Chondrocyte (in vitro differentiated cells): ENCODE results near the gene NLRP1. TPM values are rescaled to one million over a fixed set of nuclear protein-coding genes. Genes with fewer than 3 reads are reported as not detected.

Experiments used
- DNase-seq: peaks from one replicate; pipeline ENCODE4 v3.0.0; 2021; ENCODE audit warnings: mixed read lengths, low spot score
- H3K27ac Mint-ChIP-seq: one replicate; pipeline ENCODE4 v1.8.0; 2021; ENCODE audit warnings: mild to moderate bottlenecking, moderate library complexity, mixed read lengths; ENCODE audit not compliant: unreplicated experiment
- H3K27me3 Mint-ChIP-seq: 2 replicates; pipeline ENCODE4 v1.8.0; 2021; ENCODE audit warnings: low read depth, mixed read lengths
- H3K36me3 Mint-ChIP-seq: 2 replicates; pipeline ENCODE4 v1.8.0; 2021; ENCODE audit warnings: low read depth, mixed read lengths
- H3K4me1 Mint-ChIP-seq: 2 replicates; pipeline ENCODE4 v1.8.0; 2021; ENCODE audit warnings: low read depth, mild to moderate bottlenecking, mixed read lengths
- H3K4me3 Mint-ChIP-seq: one replicate; pipeline ENCODE4 v1.8.0; 2021; ENCODE audit warnings: mild to moderate bottlenecking, moderate library complexity, mixed read lengths; ENCODE audit not compliant: unreplicated experiment
- H3K9me3 Mint-ChIP-seq: 2 replicates; pipeline ENCODE4 v1.8.0; 2021; ENCODE audit warnings: low read depth, mixed read lengths
- CTCF ChIP-seq: fragments of 200-600 bp; sonication (generic); IDR thresholded peaks from 2 replicates; pipeline ENCODE4 v1.5.0; 2021; ENCODE audit warnings: antibody characterized with exemption, mild to moderate bottlenecking, moderate library complexity
- total RNA-seq: library from RNA; stranded (reverse); gene quantifications from 3 replicates; pipeline ENCODE4 v1.2.1, GENCODE V29; 2021

Gene NLRP1
- total RNA-seq, 1 donor from 2014 or later, result 24.8 TPM

- Mint-ChIP-seq H3K27ac (no peak overlapping the region), H3K9me3 (no peaks in the 10 kb centered on the region), H3K4me3 (no peak overlapping the region), H3K27me3 (no peaks in the 10 kb centered on the region), H3K4me1 (peaks cover 3% of the 10 kb centered on the region), H3K36me3 (peaks cover 3% of the 10 kb centered on the region)
- DNase-seq, result no peak
- no peak for TF ChIP-seq CTCF
Measured at GRCh38 chr17:5532581-5532980, 51.7 kb downstream of the NLRP1 start.

- Mint-ChIP-seq H3K9me3 (no peaks in the 10 kb centered on the region), H3K27ac (no peak overlapping the region)
Measured at GRCh38 chr17:5531085-5531418, 53.3 kb downstream of the NLRP1 start.

GRCh38 chr17:5530265-5531084 lies 53.8 kb downstream of the NLRP1 start:
- no peak for DNase-seq
- H3K36me3 Mint-ChIP-seq, result peaks cover 3% of the 10 kb centered on the region
- H3K27me3 Mint-ChIP-seq, result no peaks in the 10 kb centered on the region
- H3K9me3 Mint-ChIP-seq, result no peaks in the 10 kb centered on the region
- TF ChIP-seq CTCF, result no peak
- H3K4me1 Mint-ChIP-seq, result peaks cover 18% of the 10 kb centered on the region
- no peak overlapping the region for H3K4me3 Mint-ChIP-seq
- no peak overlapping the region for H3K27ac Mint-ChIP-seq

More at GRCh38 chr17:5531085-5531418, 53.3 kb downstream of the NLRP1 start:
- Mint-ChIP-seq H3K36me3 (peaks cover 3% of the 10 kb centered on the region), H3K27me3 (no peaks in the 10 kb centered on the region), H3K4me3 (no peak overlapping the region), H3K4me1 (peaks cover 18% of the 10 kb centered on the region)
- no peak for DNase-seq
- no peak for TF ChIP-seq CTCF

DNA sequence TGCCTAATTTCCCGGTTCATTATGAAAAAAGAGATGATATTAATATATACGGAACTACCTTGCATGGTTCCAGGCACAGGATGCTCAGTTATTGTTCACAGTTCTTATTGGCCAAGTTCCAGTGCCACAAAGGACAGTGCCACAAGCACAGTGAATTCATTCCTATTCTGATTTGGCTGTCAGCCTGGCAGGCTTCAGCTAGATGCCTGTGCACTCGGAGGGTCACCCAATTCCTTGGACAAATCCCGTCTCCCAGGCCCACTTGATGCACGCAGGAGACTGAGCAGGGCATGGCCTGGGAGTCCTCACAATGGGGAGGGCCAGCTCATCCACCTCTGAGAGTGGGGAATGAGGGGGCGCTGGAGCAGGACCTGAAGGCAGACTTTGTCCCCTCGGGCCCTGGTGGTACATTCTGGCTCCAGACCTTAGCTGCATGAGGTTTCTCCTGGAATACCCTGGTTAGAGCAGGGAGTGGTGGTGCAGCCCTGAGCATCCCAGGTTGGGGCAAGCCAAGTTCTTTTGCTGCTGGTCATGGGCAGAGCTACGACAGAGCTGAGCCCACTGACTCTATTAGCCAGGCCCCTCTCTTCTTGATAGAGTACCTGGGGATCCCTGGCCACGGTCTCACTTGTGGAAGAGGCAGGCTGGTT lies 56.6 kb downstream of the NLRP1 start:
- peak overlapping the region; percentile 96 for H3K27ac Mint-ChIP-seq
- TF ChIP-seq CTCF, result no peak
- no peaks in the 10 kb centered on the region for H3K27me3 Mint-ChIP-seq
- no peaks in the 10 kb centered on the region for H3K9me3 Mint-ChIP-seq
- peaks cover 18% of the 10 kb centered on the region for H3K4me1 Mint-ChIP-seq
- DNase-seq, result no peak
- H3K36me3 Mint-ChIP-seq, result peaks cover 3% of the 10 kb centered on the region
- no peak overlapping the region for H3K4me3 Mint-ChIP-seq

- Mint-ChIP-seq H3K27ac (peak overlapping the region; percentile 96), H3K36me3 (peaks cover 3% of the 10 kb centered on the region), H3K4me3 (no peak overlapping the region), H3K4me1 (peaks cover 18% of the 10 kb centered on the region), H3K9me3 (no peaks in the 10 kb centered on the region), H3K27me3 (no peaks in the 10 kb centered on the region)
- no peak for DNase-seq
- TF ChIP-seq CTCF, result no peak
Measured at GRCh38 chr17:5526821-5527598, 57.3 kb downstream of the NLRP1 start.
